BJ (cell line): ENCODE results near the gene TGFBI. TPM values are rescaled to one million over a fixed set of nuclear protein-coding genes. Genes with fewer than 3 reads are reported as not detected.

ENCODE experiments used
- CTCF ChIA-PET: fragments of 350-600 bp; formaldehyde crosslinking; extraction: SDS; loops from one replicate; lab custom pipeline; 2021; ENCODE audit warnings: antibody characterized with exemption, inconsistent platforms; lab: Yijun Ruan, JAX
- POLR2A ChIA-PET: fragments of 300-600 bp; sonication (Branson Sonifier 250); formaldehyde crosslinking; extraction: SDS; loops from one replicate; lab custom pipeline; 2021; ENCODE audit warnings: antibody characterized with exemption; lab: Charles Lee
- DNase-seq: peaks from one replicate; pipeline ENCODE4 v3.0.0-alpha.2; 2011; ENCODE audit warnings: low read depth
- H3K27me3 ChIP-seq: 2 replicates; pipeline ENCODE4 v1.6.0; 2011; ENCODE audit warnings: low read length; ENCODE audit not compliant: control insufficient read depth, insufficient read depth
- H3K36me3 ChIP-seq: 2 replicates; pipeline ENCODE4 v1.5.1; 2011; ENCODE audit warnings: low read length; ENCODE audit not compliant: control insufficient read depth, insufficient read depth
- H3K4me3 ChIP-seq: 2 replicates; pipeline ENCODE4 v1.5.1; 2011; ENCODE audit warnings: low read depth, mild to moderate bottlenecking, control low read depth, low read length
- CTCF ChIP-seq: IDR thresholded peaks from 2 replicates; pipeline ENCODE4 v1.5.1; 2011; ENCODE audit warnings: low read depth, mild to moderate bottlenecking, control low read depth, inconsistent platforms, low read length, moderate library complexity; ENCODE audit not compliant: insufficient read depth
- polyA plus RNA-seq: library from polyadenylated mRNA; depleted of rRNA; stranded (reverse); fragments of >200 nt; gene quantifications from 2 replicates; pipeline ENCODE4 v1.2.3, GENCODE V29; 2011

The TGFBI gene
- polyA plus RNA-seq, 1 experiment: 1,228 TPM

DNA sequence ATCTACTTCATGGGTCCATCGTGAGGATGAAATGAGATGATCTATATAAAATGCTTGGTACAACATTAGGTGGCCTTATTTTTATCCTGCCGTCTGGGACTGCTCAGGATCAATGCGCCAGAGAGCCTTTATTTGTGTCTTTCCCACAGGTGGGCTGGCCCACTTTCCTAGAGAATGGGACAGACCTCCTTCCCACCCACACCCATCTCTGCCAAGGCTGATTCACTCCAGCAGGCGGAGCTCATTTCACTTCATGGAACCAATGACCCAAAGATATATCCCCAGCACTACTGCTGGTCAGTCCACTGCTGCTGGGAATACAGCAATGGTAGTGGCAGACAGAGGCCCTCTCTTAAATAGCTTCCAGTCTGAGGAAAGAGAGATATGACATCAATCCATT lies 35.7 kb downstream of the TGFBI start:
- TF ChIP-seq CTCF: 0 out of 2 replicates have a peak, but pooled peaks have one; percentile 7
- DNase-seq: no peak
- ChIA-PET POLR2A (no interaction called here), CTCF (interaction anchor here (0.5 to 4.6 kb wide), 5 partner anchors 11 to 148 kb away, joined by 3 to 37 read pairs (median 10); no protein-coding TSS in a partner anchor)
- no peak overlapping the region for H3K4me3 ChIP-seq
- H3K36me3 ChIP-seq: peaks cover 35% of the 10 kb centered on the region
- no peaks in the 10 kb centered on the region for H3K27me3 ChIP-seq

DNA sequence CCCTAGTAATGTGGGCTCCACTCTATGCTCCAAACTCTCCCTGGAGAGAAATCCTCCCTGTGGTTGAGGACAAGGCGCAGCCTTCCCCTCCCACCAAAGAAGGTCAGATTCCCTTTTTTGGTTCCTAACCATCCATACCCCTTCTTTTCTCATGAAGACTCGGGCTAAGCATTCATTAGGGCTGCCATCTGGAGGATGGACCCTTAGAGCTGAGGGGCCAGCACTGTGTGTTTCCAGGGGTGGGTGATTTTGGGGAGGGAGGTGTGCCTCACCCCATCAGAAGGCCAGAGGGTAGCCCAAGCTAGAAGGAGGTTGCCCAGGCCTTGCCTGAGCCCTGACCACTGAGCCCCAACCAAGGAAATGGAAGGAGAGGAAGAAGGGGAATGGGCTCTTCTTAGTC lies 36.8 kb downstream of the TGFBI start:
- POLR2A ChIA-PET: no interaction called here
- no peaks in the 10 kb centered on the region for H3K27me3 ChIP-seq
- CTCF ChIA-PET: interaction anchor here (1.0 to 4.6 kb wide), 2 partner anchors 10 to 120 kb away, joined by 3 to 37 read pairs; no protein-coding TSS in a partner anchor
- no peak for TF ChIP-seq CTCF
- no peak overlapping the region for H3K4me3 ChIP-seq
- peaks cover 32% of the 10 kb centered on the region for H3K36me3 ChIP-seq
- no peak for DNase-seq

DNA sequence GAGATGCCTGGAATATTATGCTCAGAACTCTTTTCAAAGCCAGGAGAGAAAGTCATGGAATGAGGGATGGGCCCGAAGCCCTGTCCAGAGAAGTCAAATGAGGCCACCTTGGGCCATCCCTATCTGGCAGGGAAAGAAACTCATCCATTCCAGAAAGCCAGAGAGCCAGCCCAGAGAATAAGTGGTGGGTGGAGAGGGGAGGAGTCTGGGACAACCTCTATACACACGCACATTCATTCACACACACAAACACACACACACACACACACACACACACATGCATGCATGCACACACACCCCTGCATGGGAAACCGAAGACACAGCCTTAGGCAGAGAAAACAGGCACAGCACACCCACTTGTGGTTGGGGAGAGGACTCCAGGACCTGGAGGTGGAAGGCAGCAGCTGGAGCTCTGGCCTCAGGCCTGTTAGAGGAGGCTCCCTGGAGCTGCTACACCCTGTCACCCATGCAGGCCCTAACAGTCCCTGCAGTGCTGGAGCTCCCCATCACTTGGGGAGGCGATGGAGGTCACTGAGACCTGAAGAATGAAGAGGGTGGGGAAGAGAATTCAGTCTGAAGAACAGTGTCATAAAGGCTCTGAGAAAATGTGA lies 38.0 kb downstream of the TGFBI start:
- peak; percentile 50 for TF ChIP-seq CTCF
- no peak overlapping the region for H3K4me3 ChIP-seq
- no peak for DNase-seq
- peaks cover 22% of the 10 kb centered on the region for H3K36me3 ChIP-seq
- CTCF ChIA-PET: interaction anchor here (0.7 to 1.2 kb wide), 4 partner anchors 86 to 129 kb away, joined by 3 to 6 read pairs (median 3); no protein-coding TSS in a partner anchor
- H3K27me3 ChIP-seq: no peaks in the 10 kb centered on the region
- POLR2A ChIA-PET: no interaction called here

DNA sequence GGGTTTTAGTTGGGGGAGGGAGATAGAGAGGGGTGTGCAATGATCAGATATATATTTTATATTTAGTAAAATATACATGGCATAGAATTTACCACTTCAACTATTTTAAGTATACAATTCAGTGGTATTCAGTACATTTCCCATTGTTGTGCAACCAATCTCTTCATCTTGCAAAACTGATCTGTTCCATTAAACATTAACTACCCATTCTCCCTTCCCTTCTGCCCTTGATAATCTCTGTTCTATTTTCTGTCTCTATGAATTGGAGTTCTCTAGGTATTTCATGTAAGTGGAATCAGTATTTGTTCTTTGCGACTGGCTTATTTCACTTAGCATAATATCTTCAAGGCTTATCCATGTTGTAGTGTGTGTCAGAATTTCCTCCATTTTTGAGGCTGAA lies 38.6 kb downstream of the TGFBI start:
- no peak for DNase-seq
- H3K36me3 ChIP-seq: peaks cover 17% of the 10 kb centered on the region
- POLR2A ChIA-PET: no interaction called here
- H3K27me3 ChIP-seq: no peaks in the 10 kb centered on the region
- no peak overlapping the region for H3K4me3 ChIP-seq
- TF ChIP-seq CTCF: no peak
- CTCF ChIA-PET: interaction anchor here (0.7 to 1.1 kb wide), 3 partner anchors 105 to 129 kb away, joined by 3 to 6 read pairs (median 3); no protein-coding TSS in a partner anchor

GRCh38 chr5:136070486-136071285 lies 41.9 kb downstream of the TGFBI start:
- POLR2A ChIA-PET: no interaction called here
- DNase-seq: no peak
- H3K27me3 ChIP-seq: no peaks in the 10 kb centered on the region
- no peak for TF ChIP-seq CTCF
- no peak overlapping the region for H3K4me3 ChIP-seq
- peaks cover 2% of the 10 kb centered on the region; the same call in 1 of the 2 replicates for H3K36me3 ChIP-seq
- CTCF ChIA-PET: no interaction called here
